GM12892 (cell line): Measurements from ENCODE around the gene SMG1.

Experiments
- POLR2A ChIP-seq: IDR thresholded peaks from 2 replicates; pipeline ENCODE4 v1.6.1; 2011; ENCODE audit warnings: low read depth, low read length, control low read depth
- POLR2AphosphoS5 ChIP-seq: IDR thresholded peaks from 2 replicates; pipeline ENCODE4 v1.6.1; 2011; ENCODE audit warnings: low read depth, low read length, control low read depth
- TAF1 ChIP-seq: IDR thresholded peaks from 2 replicates; pipeline ENCODE4 v1.6.1; 2011; ENCODE audit warnings: low read depth, mild to moderate bottlenecking, control low read depth, low read length, borderline replicate concordance

GRCh38 chr16:18782697-18783429 is 143.3 kb downstream of the SMG1 start:
- no peak; the same call in 1 of the 2 replicates for TF ChIP-seq POLR2A
- peak; percentile 41; the same call in 1 of the 2 replicates for TF ChIP-seq POLR2AphosphoS5
- no peak for TF ChIP-seq TAF1
